HG02852 (cell line): ENCODE data around the gene PTPMT1.

Source experiments
- ATAC-seq: cut with Tn5 transposase; IDR thresholded peaks from one replicate; pipeline ENCODE4 v1.9.1; 2021; ENCODE audit warnings: mild to moderate bottlenecking, moderate library complexity; ENCODE audit not compliant: unreplicated experiment

PTPMT1 gene

GRCh38 chr11:47605921-47606320 lies 40.5 kb downstream of the PTPMT1 start:
- ATAC-seq, result no peak

DNA sequence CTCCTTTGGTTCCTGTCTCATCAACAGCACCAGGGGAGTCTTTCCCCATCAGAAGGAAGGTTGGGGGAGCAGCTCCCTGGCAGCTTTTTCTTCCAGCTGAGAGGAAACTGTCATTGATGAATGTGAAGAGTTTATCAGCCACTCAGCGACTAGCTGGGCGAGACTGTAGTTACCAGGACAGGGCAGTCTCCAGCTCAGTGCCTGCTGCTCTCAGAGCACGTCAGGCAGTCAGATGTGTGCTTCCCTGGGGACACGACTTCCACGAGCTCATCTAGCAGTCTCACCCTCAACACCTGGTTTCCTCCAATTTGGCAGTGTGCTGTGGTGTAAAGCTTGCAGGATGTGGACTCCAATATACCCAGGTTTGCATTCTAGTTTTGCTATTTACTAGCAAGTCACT lies 41.3 kb downstream of the PTPMT1 start:
- no peak for ATAC-seq

DNA sequence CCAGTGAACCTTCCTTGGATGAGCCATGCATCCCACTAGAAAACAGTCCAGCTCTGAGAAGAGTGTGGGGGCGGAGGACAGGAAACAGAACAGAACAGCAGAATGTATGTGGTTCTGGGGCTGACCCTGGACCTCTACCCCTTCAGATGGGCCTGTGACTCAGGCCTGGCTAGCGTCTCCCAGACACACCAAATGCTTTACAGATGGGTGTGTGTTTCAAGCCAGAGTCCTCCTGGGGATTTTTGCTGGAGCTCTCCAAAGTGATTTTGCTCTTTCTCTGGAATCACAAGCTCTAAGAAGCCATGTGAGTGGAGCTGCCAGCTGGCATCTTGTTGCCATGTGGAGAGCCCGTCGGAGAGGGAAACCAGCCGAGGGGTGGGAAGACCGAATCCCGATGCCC lies 42.0 kb downstream of the PTPMT1 start:
- no peak for ATAC-seq

DNA sequence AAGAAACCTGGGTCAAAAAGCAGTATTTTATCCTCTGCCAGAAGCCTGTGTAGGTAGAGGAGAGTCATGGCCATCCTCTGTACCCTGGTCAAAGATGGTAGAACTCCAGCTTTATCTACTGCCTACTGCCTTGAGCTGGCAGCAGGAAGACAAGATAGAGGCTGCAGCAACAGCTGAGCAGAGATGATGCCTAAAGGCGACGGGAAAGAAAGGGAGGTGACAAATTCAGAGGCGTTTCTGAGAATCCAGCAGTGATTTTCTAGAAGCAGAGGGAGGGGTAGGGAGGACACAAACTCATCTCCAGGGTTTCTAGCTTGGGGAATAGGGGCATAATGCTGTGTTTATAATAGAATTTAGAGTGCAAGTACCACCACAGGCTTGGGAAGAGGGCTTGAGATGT lies 44.3 kb downstream of the PTPMT1 start:
- no peak for ATAC-seq

GRCh38 chr11:47611348-47611794 lies 46.0 kb downstream of the PTPMT1 start:
- peak; percentile 78 for ATAC-seq

DNA sequence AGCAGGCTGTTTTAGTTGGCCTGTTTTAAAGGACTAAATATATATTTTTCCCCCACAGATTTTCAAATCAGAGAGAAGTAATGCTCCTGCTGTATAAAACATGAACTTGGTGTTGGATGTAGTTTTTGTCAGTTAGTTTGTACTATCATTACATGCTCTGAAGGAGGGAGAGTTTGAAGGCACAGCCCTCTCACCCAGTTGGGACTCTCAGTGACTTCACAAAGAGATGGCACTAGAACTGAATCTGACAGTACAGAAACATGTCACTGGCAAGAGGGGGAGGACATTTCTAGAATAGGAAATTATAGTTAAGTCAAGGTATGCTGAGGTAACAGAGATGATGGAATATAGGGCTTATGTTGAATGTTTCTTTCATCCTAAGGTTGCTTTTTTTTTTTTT lies 49.9 kb downstream of the PTPMT1 start:
- ATAC-seq, result no peak

DNA sequence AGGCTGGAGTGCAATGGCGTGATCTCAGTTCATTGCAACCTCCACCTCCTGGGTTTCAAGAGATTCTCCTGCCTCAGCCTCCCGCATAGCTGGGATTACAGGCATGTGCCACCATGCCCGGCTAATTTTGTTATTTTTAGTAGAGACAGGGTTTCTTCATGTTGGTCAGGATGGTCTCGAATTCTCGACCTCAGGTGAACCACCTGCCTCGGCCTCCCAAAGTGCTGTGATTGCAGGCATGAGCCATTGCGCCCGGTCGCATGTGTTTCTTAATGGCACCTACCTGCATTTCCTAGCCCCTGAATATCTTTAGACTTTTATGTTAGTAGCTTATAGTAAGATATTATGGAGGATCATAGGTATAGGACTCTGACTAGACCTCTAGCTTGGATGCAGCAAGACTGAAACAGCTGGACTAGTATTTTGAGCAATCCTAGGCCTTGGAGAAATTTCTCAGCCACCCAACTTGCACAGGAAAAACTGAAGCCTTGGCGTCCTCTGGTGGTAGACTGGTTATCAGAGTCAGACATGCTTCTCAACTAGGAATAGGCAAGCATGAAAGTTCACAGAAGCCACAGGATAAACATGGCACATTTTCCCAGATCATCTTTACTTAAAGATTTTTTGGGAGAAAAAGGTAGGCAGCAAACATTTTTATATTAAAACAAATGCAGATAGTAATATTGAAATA lies 51.5 kb downstream of the PTPMT1 start:
- ATAC-seq, result no peak

DNA sequence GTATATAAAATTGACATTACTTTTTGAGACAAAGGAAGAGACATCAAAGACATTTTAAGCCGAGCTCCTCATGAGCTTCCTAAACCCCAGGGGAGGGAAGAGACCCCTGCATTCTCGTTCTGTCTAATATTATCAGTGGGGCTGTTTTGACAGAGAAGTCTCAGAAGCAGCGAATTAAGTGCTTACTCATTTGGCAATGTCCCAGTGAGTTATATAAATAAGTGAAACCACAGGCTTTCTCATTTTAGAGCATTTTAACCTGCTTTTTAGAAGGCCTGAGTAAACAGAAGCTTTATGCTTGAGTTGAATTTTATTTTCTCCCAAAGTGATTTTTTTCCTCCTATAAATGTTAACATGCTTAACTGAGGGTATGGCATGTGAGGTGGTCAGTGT lies 52.0 kb downstream of the PTPMT1 start:
- ATAC-seq, result no peak

GRCh38 chr11:47620836-47621378 lies 55.5 kb downstream of the PTPMT1 start:
- ATAC-seq, result no peak
